Mucosa of stomach (tissue), 1 donor: ENCODE data around the gene ALLC.

Source experiments
- H3K27me3 ChIP-seq: one replicate; pipeline ENCODE4 v1.7.0; 2013; ENCODE audit warnings: mild to moderate bottlenecking, low read length; ENCODE audit not compliant: control insufficient read depth, insufficient read depth
- H3K36me3 ChIP-seq: one replicate; pipeline ENCODE4 v1.7.0; 2013; ENCODE audit warnings: low read length; ENCODE audit not compliant: control insufficient read depth, insufficient read depth
- H3K4me1 ChIP-seq: one replicate; pipeline ENCODE4 v1.7.0; 2013; ENCODE audit warnings: mild to moderate bottlenecking, low read length; ENCODE audit not compliant: control insufficient read depth, insufficient read depth
- H3K4me3 ChIP-seq: one replicate; pipeline ENCODE4 v1.7.0; 2013; ENCODE audit warnings: low read length
- H3K9ac ChIP-seq: one replicate; pipeline ENCODE4 v1.7.0; 2013; ENCODE audit warnings: mild to moderate bottlenecking, low read length, moderate library complexity
- H3K9me3 ChIP-seq: one replicate; pipeline ENCODE4 v1.7.0; 2013; ENCODE audit warnings: mild to moderate bottlenecking, low read length, moderate library complexity; ENCODE audit not compliant: control insufficient read depth
- donor health status: Pancreatic carcinoma.

ALLC gene

GRCh38 chr2:3679616-3680393 is 21.8 kb downstream of the ALLC start:
- no peak overlapping the region for H3K4me3 ChIP-seq
- H3K9me3 ChIP-seq, result no peaks in the 10 kb centered on the region
- H3K9ac ChIP-seq, result no peak overlapping the region
- H3K27me3 ChIP-seq, result no peaks in the 10 kb centered on the region
- H3K4me1 ChIP-seq, result no peaks in the 10 kb centered on the region
- H3K36me3 ChIP-seq, result no peaks in the 10 kb centered on the region

DNA sequence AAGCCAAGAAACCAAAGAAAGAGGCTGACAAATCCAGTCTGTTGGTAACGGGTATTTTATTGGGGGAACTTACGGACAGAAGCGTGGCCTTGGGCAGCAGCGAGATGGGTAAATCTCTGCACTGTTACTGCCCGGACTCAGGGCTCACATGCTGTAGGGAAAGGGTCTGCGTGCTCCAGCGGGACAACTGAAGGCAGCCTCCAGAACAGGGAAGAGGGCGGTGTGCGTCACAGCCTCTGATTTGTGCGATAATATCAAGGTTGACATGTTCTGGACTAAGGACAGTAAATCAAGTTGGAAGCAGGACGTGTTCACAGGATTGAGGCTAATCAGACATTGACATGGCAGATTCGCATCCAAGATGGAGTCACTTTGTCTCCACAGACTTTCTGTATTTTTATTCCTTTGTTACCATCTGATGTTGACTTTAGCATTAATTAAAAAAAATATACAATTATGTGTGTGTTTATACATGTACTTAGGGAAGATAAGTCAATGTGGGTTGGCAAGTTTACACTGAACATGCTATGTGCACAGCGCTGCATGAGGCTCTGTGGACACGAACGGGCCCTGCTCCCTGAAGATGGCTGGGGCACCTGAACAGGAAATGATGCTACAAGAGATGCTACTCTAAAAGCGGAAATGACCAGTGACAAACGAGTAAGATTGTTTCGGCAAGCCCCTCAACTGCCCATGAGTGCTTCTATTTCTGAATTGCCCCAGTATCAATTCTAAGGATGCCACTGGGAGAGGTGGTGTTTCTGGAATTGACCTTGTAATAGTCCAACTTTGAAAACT is 22.7 kb downstream of the ALLC start:
- Histone ChIP-seq H3K36me3 (no peaks in the 10 kb centered on the region), H3K4me3 (no peak overlapping the region), H3K9me3 (no peaks in the 10 kb centered on the region), H3K9ac (no peak overlapping the region), H3K4me1 (no peaks in the 10 kb centered on the region), H3K27me3 (no peaks in the 10 kb centered on the region)

GRCh38 chr2:3681625-3682024 is 23.6 kb downstream of the ALLC start:
- Histone ChIP-seq H3K4me3 (no peak overlapping the region), H3K27me3 (no peaks in the 10 kb centered on the region), H3K4me1 (no peaks in the 10 kb centered on the region), H3K36me3 (no peaks in the 10 kb centered on the region), H3K9ac (no peak overlapping the region), H3K9me3 (no peaks in the 10 kb centered on the region)

DNA sequence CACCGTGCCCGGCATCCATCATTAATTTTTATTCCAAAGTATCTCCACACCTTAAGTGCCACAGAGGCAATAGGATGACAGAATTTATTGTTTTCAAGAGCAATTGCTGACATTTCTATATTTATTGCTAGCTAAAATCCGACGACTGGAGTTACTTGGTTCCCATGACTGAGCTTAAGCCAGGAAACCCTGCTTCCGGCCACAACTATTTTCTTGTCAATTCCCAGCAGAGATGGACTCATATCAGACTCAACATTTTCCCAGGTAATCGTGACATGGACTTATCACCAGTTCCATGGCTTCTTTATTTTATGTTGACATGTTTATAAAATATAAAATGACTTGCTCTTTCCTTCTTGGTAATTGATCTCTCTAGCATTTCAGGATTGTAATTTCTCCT is 24.8 kb downstream of the ALLC start:
- no peak overlapping the region for H3K9ac ChIP-seq
- H3K4me1 ChIP-seq, result no peaks in the 10 kb centered on the region

GRCh38 chr2:3683748-3684454 is 25.9 kb downstream of the ALLC start:
- Histone ChIP-seq H3K4me1 (no peaks in the 10 kb centered on the region), H3K9me3 (no peaks in the 10 kb centered on the region), H3K4me3 (no peak overlapping the region), H3K27me3 (no peaks in the 10 kb centered on the region), H3K36me3 (no peaks in the 10 kb centered on the region), H3K9ac (no peak overlapping the region)

More for the DNA sequence above, 24.8 kb downstream of the ALLC start:
- H3K4me3 ChIP-seq, result no peak overlapping the region
- H3K36me3 ChIP-seq, result no peaks in the 10 kb centered on the region
- no peaks in the 10 kb centered on the region for H3K9me3 ChIP-seq
- no peaks in the 10 kb centered on the region for H3K27me3 ChIP-seq

DNA sequence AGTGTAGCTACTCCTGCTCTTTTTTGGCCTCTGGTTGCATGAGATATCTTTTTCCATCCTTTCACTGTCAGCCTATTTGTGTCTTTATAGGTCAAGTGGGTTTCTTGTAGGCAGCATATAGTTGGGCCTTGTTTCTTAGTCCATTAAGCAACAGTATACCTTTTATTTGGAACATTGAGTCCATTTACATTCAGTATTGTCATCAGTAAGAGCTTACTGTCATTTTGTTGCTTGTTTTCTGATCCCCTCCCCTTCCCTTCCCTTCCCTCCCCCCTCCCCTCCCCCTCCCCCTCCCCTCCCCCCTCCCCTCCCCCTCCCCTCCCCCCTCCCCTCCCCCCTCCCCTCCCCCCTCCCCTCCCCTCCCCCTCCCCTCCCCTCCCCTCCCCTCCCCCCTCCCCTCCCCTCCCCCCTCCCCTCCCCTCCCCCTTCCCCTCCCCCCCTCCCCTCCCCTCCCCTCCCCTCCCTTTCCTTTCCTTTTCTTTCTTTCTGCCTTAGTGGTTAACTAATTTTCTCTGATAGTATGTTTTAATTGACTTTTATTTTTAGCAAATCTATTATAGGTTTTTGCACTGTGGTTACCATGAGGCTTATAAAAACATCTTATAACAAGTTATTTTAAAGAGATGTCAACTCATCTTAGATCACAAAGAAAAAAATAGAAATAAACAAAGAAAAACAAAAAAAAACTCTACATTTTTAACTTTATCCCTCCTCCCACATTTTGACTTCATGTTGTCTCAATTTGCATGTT is 32.2 kb downstream of the ALLC start:
- Histone ChIP-seq H3K4me3 (no peak overlapping the region), H3K9ac (no peak overlapping the region), H3K36me3 (no peaks in the 10 kb centered on the region), H3K27me3 (no peaks in the 10 kb centered on the region), H3K9me3 (no peaks in the 10 kb centered on the region), H3K4me1 (no peaks in the 10 kb centered on the region)

DNA sequence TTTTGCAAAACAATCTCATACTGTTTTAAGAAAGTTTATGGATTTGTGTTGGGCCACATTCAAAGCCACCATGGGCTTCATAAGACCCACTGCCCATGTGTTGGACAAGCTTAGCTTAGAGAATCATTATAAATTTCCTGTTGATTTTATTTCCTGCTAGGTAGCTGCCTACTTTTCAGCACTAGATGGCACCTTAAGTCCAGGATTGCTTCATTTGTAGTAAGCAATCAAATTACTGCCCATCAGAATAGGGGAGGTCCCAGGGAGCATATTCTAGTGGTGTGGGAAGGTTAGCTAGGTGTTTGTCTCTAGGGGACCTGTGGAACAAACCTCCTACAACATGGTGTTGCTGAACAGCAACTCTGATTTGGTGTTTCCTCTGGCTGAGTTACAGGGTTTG is 34.4 kb downstream of the ALLC start:
- Histone ChIP-seq H3K4me3 (no peak overlapping the region), H3K36me3 (no peaks in the 10 kb centered on the region), H3K27me3 (no peaks in the 10 kb centered on the region), H3K9ac (no peak overlapping the region), H3K9me3 (no peaks in the 10 kb centered on the region), H3K4me1 (no peaks in the 10 kb centered on the region)

- H3K4me3 ChIP-seq, result no peak overlapping the region
- H3K36me3 ChIP-seq, result no peaks in the 10 kb centered on the region
- H3K27me3 ChIP-seq, result peaks cover 2% of the 10 kb centered on the region
- H3K9me3 ChIP-seq, result no peaks in the 10 kb centered on the region
- H3K9ac ChIP-seq, result no peak overlapping the region
- H3K4me1 ChIP-seq, result no peaks in the 10 kb centered on the region
Observed at GRCh38 chr2:3696545-3696944, 38.5 kb downstream of the ALLC start.

DNA sequence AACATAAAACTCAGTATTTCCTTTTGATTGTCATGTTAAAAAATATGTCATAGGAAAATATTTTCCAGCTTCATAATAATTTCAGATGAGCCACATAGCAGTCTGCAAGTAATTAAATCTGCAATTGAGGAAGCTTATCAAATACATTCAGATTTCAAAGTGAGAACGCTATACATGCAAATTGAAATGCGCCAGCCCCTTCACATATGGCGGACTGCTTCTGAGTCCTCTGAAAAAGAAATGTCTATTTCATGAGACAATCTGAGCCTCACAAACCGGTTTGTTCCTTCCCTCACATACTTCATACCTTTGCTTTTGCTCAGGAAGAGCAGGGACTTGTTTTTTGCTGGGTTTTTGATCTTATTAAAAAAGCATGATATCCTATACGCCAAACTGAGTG is 43.1 kb downstream of the ALLC start:
- Histone ChIP-seq H3K4me1 (no peaks in the 10 kb centered on the region), H3K9ac (no peak overlapping the region), H3K4me3 (no peak overlapping the region), H3K27me3 (peaks cover 14% of the 10 kb centered on the region), H3K9me3 (no peaks in the 10 kb centered on the region), H3K36me3 (no peaks in the 10 kb centered on the region)

DNA sequence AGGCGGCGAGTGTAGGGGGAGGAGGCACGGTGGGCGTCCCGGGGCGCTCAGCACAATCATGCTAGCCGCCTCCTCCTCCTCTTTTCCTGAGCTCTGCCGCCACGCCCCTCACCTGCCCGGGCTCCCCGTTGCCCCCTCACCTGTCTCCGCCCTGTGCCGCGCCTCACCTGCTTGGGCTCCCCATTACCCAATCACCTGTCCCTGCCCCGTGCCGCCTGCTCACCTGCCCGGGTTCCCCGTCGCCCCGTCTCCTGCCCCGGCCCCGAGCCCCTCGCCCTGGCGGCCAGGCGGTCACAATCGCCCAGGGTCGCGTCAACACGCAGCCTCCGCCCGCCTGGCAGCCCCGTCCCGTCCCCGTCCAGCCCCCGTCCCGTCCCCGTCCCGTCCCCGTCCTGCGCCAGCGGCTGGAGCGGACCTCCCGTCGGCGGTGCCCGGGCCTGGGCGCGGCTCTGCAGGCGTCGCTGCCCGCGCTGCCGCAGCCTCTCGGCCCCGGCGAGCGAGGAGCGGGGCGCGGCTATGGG is 45.3 kb downstream of the ALLC start, which contains the start of gene DCDC2C:
TSS of gene DCDC2C (plus strand) at position 340 of the 521 bp plus-strand sequence. CDS start at position 517, 177 bp downstream.
- Histone ChIP-seq H3K9ac (no peak within 1 kb of the TSS), H3K4me3 (no peak within 1 kb of the TSS), H3K9me3 (no peaks in the 10 kb centered on the region), H3K4me1 (no peaks in the 10 kb centered on the region), H3K27me3 (peaks cover 14% of the 10 kb centered on the region), H3K36me3 (no peaks in the 10 kb centered on the region)

DNA sequence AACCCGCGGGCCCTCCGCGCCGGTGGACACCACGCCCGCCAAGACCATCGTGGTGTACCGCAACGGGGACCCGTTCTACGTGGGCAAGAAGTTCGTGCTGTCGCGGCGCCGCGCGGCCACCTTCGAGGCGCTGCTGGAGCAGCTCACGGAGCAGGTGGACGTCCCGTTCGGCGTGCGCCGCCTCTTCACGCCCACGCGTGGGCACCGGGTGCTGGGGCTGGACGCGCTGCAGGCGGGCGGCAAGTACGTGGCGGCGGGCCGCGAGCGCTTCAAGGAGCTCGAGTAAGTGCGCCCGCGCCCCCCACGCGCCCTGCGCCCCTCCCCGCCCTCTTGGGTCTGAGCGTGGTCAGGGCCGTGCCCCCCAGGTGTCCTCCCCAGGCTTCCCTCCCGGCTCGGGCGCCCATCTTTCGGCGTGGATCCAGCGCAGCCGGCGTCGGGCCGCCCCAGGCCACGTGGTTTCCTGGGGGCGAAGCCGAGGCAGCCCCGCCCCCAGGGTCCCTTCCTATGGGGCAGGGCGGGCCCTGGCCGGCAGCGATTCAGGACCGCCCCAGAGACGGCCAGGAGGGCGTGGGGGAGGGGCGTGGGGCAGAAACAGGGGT is 45.9 kb downstream of the ALLC start:
- H3K27me3 ChIP-seq, result peaks cover 14% of the 10 kb centered on the region
- no peak overlapping the region for H3K4me3 ChIP-seq
- no peaks in the 10 kb centered on the region for H3K9me3 ChIP-seq
- H3K4me1 ChIP-seq, result no peaks in the 10 kb centered on the region
- H3K9ac ChIP-seq, result no peak overlapping the region
- no peaks in the 10 kb centered on the region for H3K36me3 ChIP-seq
